Measurements from ENCODE around the gene PLS1.

PLS1 gene

GRCh38 chr3:142614059-142614626, 17.9 kb downstream of the PLS1 start:
- no peak for ATAC-seq
- TF ChIP-seq RARB (CRISPR knock-in tag; IDR thresholded peaks at IDR 0.05): no peak
- TF ChIP-seq CSDC2 (CRISPR knock-in tag; IDR thresholded peaks at IDR 0.05): no peak
- TF ChIP-seq ARNTL (CRISPR knock-in tag; IDR thresholded peaks at IDR 0.05; ENCODE audit: borderline replicate concordance, low read depth): no peak
- TF ChIP-seq TCF4 (CRISPR knock-in tag; IDR thresholded peaks at IDR 0.05; ENCODE audit: borderline replicate concordance): no peak
- TF ChIP-seq ISL1 (CRISPR knock-in tag; IDR thresholded peaks at IDR 0.05): no peak
- no peak for TF ChIP-seq ZC3H10 (CRISPR knock-in tag; IDR thresholded peaks at IDR 0.05)
- TF ChIP-seq TOX (CRISPR knock-in tag; IDR thresholded peaks at IDR 0.05; ENCODE audit: borderline replicate concordance): no peak
- no peak for TF ChIP-seq ZFP30 (CRISPR knock-in tag; IDR thresholded peaks at IDR 0.05)
- no peak for TF ChIP-seq PPARA (CRISPR knock-in tag; IDR thresholded peaks at IDR 0.05; ENCODE audit: borderline replicate concordance)
- TF ChIP-seq, protein P1, sequence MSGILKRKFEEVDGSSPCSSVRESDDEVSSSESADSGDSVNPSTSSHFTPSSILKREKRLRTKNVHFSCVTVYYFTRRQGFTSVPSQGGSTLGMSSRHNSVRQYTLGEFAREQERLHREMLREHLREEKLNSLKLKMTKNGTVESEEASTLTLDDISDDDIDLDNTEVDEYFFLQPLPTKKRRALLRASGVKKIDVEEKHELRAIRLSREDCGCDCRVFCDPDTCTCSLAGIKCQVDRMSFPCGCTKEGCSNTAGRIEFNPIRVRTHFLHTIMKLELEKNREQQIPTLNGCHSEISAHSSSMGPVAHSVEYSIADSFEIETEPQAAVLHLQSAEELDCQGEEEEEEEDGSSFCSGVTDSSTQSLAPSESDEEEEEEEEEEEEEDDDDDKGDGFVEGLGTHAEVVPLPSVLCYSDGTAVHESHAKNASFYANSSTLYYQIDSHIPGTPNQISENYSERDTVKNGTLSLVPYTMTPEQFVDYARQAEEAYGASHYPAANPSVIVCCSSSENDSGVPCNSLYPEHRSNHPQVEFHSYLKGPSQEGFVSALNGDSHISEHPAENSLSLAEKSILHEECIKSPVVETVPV (CRISPR knock-in tag; IDR thresholded peaks at IDR 0.05): no peak
- TF ChIP-seq PATZ1 (CRISPR knock-in tag; IDR thresholded peaks at IDR 0.05; ENCODE audit: borderline replicate concordance): no peak
- no peak for TF ChIP-seq OSR1 (CRISPR knock-in tag; IDR thresholded peaks at IDR 0.05)
- TF ChIP-seq ESRRG (CRISPR knock-in tag; IDR thresholded peaks at IDR 0.05): no peak
- no peak for TF ChIP-seq ZNF565 (CRISPR knock-in tag; conservative IDR thresholded peaks at IDR 0.05; ENCODE audit: low read depth)
- TF ChIP-seq ZNF70 (CRISPR knock-in tag; IDR thresholded peaks at IDR 0.05): no peak
- TF ChIP-seq, protein P2, sequence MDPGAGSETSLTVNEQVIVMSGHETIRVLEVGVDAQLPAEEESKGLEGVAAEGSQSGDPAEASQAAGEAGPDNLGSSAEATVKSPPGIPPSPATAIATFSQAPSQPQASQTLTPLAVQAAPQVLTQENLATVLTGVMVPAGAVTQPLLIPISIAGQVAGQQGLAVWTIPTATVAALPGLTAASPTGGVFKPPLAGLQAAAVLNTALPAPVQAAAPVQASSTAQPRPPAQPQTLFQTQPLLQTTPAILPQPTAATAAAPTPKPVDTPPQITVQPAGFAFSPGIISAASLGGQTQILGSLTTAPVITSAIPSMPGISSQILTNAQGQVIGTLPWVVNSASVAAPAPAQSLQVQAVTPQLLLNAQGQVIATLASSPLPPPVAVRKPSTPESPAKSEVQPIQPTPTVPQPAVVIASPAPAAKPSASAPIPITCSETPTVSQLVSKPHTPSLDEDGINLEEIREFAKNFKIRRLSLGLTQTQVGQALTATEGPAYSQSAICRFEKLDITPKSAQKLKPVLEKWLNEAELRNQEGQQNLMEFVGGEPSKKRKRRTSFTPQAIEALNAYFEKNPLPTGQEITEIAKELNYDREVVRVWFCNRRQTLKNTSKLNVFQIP (CRISPR knock-in tag; IDR thresholded peaks at IDR 0.05; ENCODE audit: borderline replicate concordance, low read depth): no peak
- TF ChIP-seq, protein P3, sequence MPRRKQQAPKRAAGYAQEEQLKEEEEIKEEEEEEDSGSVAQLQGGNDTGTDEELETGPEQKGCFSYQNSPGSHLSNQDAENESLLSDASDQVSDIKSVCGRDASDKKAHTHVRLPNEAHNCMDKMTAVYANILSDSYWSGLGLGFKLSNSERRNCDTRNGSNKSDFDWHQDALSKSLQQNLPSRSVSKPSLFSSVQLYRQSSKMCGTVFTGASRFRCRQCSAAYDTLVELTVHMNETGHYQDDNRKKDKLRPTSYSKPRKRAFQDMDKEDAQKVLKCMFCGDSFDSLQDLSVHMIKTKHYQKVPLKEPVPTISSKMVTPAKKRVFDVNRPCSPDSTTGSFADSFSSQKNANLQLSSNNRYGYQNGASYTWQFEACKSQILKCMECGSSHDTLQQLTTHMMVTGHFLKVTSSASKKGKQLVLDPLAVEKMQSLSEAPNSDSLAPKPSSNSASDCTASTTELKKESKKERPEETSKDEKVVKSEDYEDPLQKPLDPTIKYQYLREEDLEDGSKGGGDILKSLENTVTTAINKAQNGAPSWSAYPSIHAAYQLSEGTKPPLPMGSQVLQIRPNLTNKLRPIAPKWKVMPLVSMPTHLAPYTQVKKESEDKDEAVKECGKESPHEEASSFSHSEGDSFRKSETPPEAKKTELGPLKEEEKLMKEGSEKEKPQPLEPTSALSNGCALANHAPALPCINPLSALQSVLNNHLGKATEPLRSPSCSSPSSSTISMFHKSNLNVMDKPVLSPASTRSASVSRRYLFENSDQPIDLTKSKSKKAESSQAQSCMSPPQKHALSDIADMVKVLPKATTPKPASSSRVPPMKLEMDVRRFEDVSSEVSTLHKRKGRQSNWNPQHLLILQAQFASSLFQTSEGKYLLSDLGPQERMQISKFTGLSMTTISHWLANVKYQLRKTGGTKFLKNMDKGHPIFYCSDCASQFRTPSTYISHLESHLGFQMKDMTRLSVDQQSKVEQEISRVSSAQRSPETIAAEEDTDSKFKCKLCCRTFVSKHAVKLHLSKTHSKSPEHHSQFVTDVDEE (CRISPR knock-in tag; IDR thresholded peaks at IDR 0.05): no peak
- TF ChIP-seq SNAI2 (CRISPR knock-in tag; IDR thresholded peaks at IDR 0.05): no peak
- TF ChIP-seq ZNF8 (CRISPR knock-in tag; IDR thresholded peaks at IDR 0.05): no peak

- TF ChIP-seq ZFP30 (CRISPR knock-in tag; IDR thresholded peaks at IDR 0.05) (no peak), ZNF8 (CRISPR knock-in tag; IDR thresholded peaks at IDR 0.05) (no peak), ZNF70 (CRISPR knock-in tag; IDR thresholded peaks at IDR 0.05) (no peak), SNAI2 (CRISPR knock-in tag; IDR thresholded peaks at IDR 0.05) (no peak), BACH2 (CRISPR knock-in tag; IDR thresholded peaks at IDR 0.05; ENCODE audit: borderline replicate concordance) (no peak)
- no peak for ATAC-seq
Measured at GRCh38 chr3:142615171-142615570, 19.0 kb downstream of the PLS1 start.

- no peak for TF ChIP-seq OSR1 (CRISPR knock-in tag; IDR thresholded peaks at IDR 0.05)
- no peak for TF ChIP-seq BACH2 (CRISPR knock-in tag; IDR thresholded peaks at IDR 0.05; ENCODE audit: borderline replicate concordance)
- no peak for TF ChIP-seq TOX (CRISPR knock-in tag; IDR thresholded peaks at IDR 0.05; ENCODE audit: borderline replicate concordance)
- TF ChIP-seq, protein P4, sequence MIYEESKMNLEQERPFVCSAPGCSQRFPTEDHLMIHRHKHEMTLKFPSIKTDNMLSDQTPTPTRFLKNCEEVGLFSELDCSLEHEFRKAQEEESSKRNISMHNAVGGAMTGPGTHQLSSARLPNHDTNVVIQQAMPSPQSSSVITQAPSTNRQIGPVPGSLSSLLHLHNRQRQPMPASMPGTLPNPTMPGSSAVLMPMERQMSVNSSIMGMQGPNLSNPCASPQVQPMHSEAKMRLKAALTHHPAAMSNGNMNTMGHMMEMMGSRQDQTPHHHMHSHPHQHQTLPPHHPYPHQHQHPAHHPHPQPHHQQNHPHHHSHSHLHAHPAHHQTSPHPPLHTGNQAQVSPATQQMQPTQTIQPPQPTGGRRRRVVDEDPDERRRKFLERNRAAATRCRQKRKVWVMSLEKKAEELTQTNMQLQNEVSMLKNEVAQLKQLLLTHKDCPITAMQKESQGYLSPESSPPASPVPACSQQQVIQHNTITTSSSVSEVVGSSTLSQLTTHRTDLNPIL (CRISPR knock-in tag; IDR thresholded peaks at IDR 0.05; ENCODE audit: low read depth): no peak
- TF ChIP-seq GLIS3 (CRISPR knock-in tag; IDR thresholded peaks at IDR 0.05): no peak
- TF ChIP-seq, protein P1 (CRISPR knock-in tag; IDR thresholded peaks at IDR 0.05): no peak
- TF ChIP-seq ZNF565 (CRISPR knock-in tag; conservative IDR thresholded peaks at IDR 0.05; ENCODE audit: low read depth): no peak
- no peak for TF ChIP-seq ZFP30 (CRISPR knock-in tag; IDR thresholded peaks at IDR 0.05)
- no peak for ATAC-seq
Measured at GRCh38 chr3:142618917-142619461, 22.8 kb downstream of the PLS1 start.
